Esophagus mucosa (tissue), 1 donor: Measurements from ENCODE around the gene ASB7. TPM values are rescaled to one million over a fixed set of nuclear protein-coding genes. Genes with fewer than 3 reads are reported as not detected.

Source experiments
- ATAC-seq: fragments of 200-7000 bp; cut with Tn5 transposase; one replicate; pipeline ENCODE4 v1.9.1; 2020
- total RNA-seq: library from RNA; stranded (reverse); gene quantifications from one replicate; pipeline ENCODE4 v1.2.4, GENCODE V29; 2023
- donor health status: DM: yes; HTN: yes; CAD: no.

The ASB7 gene
- total RNA-seq, 1 donor from 2014 or later, result 8.3 TPM

- no peak for ATAC-seq
These were observed 84.5 kb downstream of the ASB7 start for GRCh38 chr15:100686725-100687473.

- ATAC-seq, result peak; percentile 84
These were observed 85.3 kb downstream of the ASB7 start for GRCh38 chr15:100687582-100688141.

GRCh38 chr15:100688549-100689120 is 86.2 kb downstream of the ASB7 start:
- no peak for ATAC-seq

- no peak for ATAC-seq
These were observed 86.9 kb downstream of the ASB7 start for GRCh38 chr15:100689131-100689899.

GRCh38 chr15:100690032-100690794 is 87.8 kb downstream of the ASB7 start:
- ATAC-seq, result no peak

GRCh38 chr15:100690795-100691158 is 88.4 kb downstream of the ASB7 start:
- ATAC-seq, result no peak

GRCh38 chr15:100691321-100691720 is 88.9 kb downstream of the ASB7 start:
- no peak for ATAC-seq

- no peak for ATAC-seq
These were observed 89.9 kb downstream of the ASB7 start for GRCh38 chr15:100692246-100692645.

GRCh38 chr15:100692671-100693070 is 90.3 kb downstream of the ASB7 start:
- no peak for ATAC-seq

GRCh38 chr15:100693451-100693850 is 91.1 kb downstream of the ASB7 start:
- peak; percentile 80 for ATAC-seq

GRCh38 chr15:100694381-100695021 is 92.1 kb downstream of the ASB7 start:
- no peak for ATAC-seq

- no peak for ATAC-seq
These were observed 92.7 kb downstream of the ASB7 start for GRCh38 chr15:100695048-100695447.

GRCh38 chr15:100696452-100696851 is 94.1 kb downstream of the ASB7 start:
- no peak for ATAC-seq

Other genes with a start within 250 kb of the ASB7 start
- 120 TPM for gene CERS3, start 73.6 kb upstream of the ASB7 start, total RNA-seq
- gene LINS1, start 405 bp upstream of the ASB7 start, total RNA-seq, result 14.6 TPM